ENCODE measurements around the gene PDGFC. TPM values are rescaled to one million over a fixed set of nuclear protein-coding genes. Genes with fewer than 3 reads are reported as not detected.

The PDGFC gene
- total RNA-seq, 1 experiment from 2014 or later = 4.5 TPM

- H3K9ac ChIP-seq (ENCODE audit: extremely low read depth, insufficient read length, low read length) = no peak overlapping the region
Measured at GRCh38 chr4:156959298-156959702, 12.3 kb downstream of the PDGFC start.

More at GRCh38 chr4:156959298-156959702, 12.3 kb downstream of the PDGFC start:
- H3K14ac ChIP-seq (ENCODE audit: insufficient read depth, low read length) = no peak overlapping the region
- H4K5ac ChIP-seq (ENCODE audit: insufficient read length, low read depth, low read length) = no peak overlapping the region
- H3K4me2 ChIP-seq (ENCODE audit: insufficient read depth, insufficient read length, low read length) = no peak overlapping the region
- no peak overlapping the region for H2BK5ac ChIP-seq (ENCODE audit: insufficient read length, low read length)
- no peak overlapping the region for H4K8ac ChIP-seq (replicated peaks; ENCODE audit: insufficient read length, low read depth, low read length)
- no peak overlapping the region for H3K27ac ChIP-seq (ENCODE audit: insufficient read length, low read depth, low read length)
- no peak overlapping the region for H3T11ph ChIP-seq (ENCODE audit: low read length)
- no peaks in the 10 kb centered on the region for H3K27me3 ChIP-seq (ENCODE audit: insufficient read depth, low read length)
- no peak overlapping the region for H2AK5ac ChIP-seq (ENCODE audit: insufficient read length, low read length)
- H3K23ac ChIP-seq (ENCODE audit: insufficient read length, low read depth, low read length) = no peak overlapping the region
- Mint-ChIP-seq H3K4me1 (peaks cover 2 to 10% of the 10 kb centered on the region in 2 experiments; a peak in 2 of 4 replicates), H3K27me3 (ENCODE audit: low read depth) (no peaks in the 10 kb centered on the region), H3K27ac (no peak overlapping the region), H3K36me3 (ENCODE audit: insufficient read depth in 1 of 3, low read depth in 3 of 3) (no peaks in the 10 kb centered on the region), H3K9me3 (no peaks in the 10 kb centered on the region), H3K4me3 (no peak overlapping the region)
- H3K4me1 ChIP-seq (ENCODE audit: insufficient read depth, low read length) = no peaks in the 10 kb centered on the region
- H3K4ac ChIP-seq (ENCODE audit: low read depth, low read length) = no peak overlapping the region
- no peak overlapping the region for H2AFZ ChIP-seq (ENCODE audit: low read length)
- no peaks in the 10 kb centered on the region for H3K79me1 ChIP-seq (ENCODE audit: insufficient read depth, low read depth, low read length, poor library complexity, severe bottlenecking)
- H2BK15ac ChIP-seq (ENCODE audit: low read depth, low read length) = no peak overlapping the region
- H3K9me3 ChIP-seq (ENCODE audit: control insufficient read depth, low read depth, low read length) = no peaks in the 10 kb centered on the region
- no peak for DNase-seq
- H3K56ac ChIP-seq (ENCODE audit: insufficient read length, low read depth, low read length) = no peak overlapping the region
- TF ChIP-seq, protein P1, sequence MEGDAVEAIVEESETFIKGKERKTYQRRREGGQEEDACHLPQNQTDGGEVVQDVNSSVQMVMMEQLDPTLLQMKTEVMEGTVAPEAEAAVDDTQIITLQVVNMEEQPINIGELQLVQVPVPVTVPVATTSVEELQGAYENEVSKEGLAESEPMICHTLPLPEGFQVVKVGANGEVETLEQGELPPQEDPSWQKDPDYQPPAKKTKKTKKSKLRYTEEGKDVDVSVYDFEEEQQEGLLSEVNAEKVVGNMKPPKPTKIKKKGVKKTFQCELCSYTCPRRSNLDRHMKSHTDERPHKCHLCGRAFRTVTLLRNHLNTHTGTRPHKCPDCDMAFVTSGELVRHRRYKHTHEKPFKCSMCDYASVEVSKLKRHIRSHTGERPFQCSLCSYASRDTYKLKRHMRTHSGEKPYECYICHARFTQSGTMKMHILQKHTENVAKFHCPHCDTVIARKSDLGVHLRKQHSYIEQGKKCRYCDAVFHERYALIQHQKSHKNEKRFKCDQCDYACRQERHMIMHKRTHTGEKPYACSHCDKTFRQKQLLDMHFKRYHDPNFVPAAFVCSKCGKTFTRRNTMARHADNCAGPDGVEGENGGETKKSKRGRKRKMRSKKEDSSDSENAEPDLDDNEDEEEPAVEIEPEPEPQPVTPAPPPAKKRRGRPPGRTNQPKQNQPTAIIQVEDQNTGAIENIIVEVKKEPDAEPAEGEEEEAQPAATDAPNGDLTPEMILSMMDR (conservative IDR thresholded peaks at IDR 0.05) = no peak
- WGBS (ENCODE audit: extremely low coverage, insufficient read length, low lambda C conversion rate) = no CpG with 5 or more reads among the region's 3 CpGs
- no peak overlapping the region for H4K91ac ChIP-seq (ENCODE audit: insufficient read length, low read depth, low read length)
- H4K20me1 ChIP-seq (ENCODE audit: control insufficient read depth, insufficient read depth, insufficient read length) = no peaks in the 10 kb centered on the region
- no peaks in the 10 kb centered on the region for H3K23me2 ChIP-seq (ENCODE audit: insufficient read length, low read depth, low read length, poor library complexity, severe bottlenecking)
- H2BK120ac ChIP-seq (ENCODE audit: low read depth, low read length, poor library complexity, severe bottlenecking) = no peak overlapping the region
- no peak overlapping the region for H2BK12ac ChIP-seq (ENCODE audit: insufficient read length, low read depth, low read length)
- H3K79me2 ChIP-seq (ENCODE audit: insufficient read depth, low read length) = no peaks in the 10 kb centered on the region
- no peak overlapping the region for H2BK20ac ChIP-seq (ENCODE audit: low read depth, low read length, poor library complexity, severe bottlenecking)
- H3K18ac ChIP-seq (ENCODE audit: insufficient read length, low read depth, low read length) = no peak overlapping the region
